RWPE1 (cell line): ENCODE measurements around the gene EMX2.

Source experiments
- CTCF ChIA-PET: fragments of 350-600 bp; sonication (Branson Sonifier 250); formaldehyde crosslinking; extraction: SDS; loops from one replicate; lab custom pipeline; 2021; lab: Yijun Ruan, JAX
- POLR2A ChIA-PET: fragments of 400-600 bp; formaldehyde crosslinking; extraction: SDS; loops from one replicate; lab custom pipeline; 2020; ENCODE audit warnings: antibody characterized with exemption; ENCODE audit not compliant: low non-redundant PET; lab: Yijun Ruan, JAX
- DNase-seq: peaks from one replicate; pipeline ENCODE4 v3.0.0; 2012; ENCODE audit warnings: low spot score
- H3K27ac ChIP-seq: fragments of 450-650 bp; 2 replicates; pipeline ENCODE4 v1.5.1; 2017
- TF ChIP-seq, protein P1 (sequence below): fragments of 450-650 bp; conservative IDR thresholded peaks from 2 replicates; pipeline ENCODE4 v1.5.1; 2017; ENCODE audit warnings: low read depth, mild to moderate bottlenecking

Gene EMX2

DNA sequence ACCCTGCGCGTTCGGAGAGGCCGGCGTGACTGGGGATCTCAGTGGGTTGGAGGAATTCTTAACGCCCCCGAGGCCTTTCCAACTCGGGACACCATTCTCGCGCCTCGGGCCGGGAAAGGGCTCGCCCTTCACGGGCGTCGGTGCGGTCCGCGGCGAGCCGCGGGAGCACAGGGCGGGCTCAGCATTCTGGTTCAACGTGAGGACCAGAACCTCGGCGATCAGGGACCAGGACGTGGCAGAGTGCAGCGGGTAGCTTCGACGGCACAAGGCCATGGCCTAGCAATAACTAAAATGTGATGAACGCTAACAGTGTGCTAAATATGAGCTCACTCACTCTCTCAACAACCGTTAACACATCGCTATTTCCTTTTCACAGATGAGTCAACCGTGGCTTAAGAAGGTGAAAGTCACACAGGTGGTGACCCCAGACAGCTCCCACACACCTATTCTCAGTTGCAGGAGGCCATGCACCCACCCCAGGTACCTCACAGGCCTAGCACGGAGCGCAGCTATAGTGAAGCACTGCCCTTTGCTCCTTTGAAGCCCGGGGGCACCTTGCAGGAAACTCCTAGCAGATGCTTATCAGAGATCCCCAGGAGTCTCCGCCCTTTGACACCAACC lies 4.5 kb upstream of the EMX2 start:
- CTCF ChIA-PET: interaction anchor here (0.6 to 2.8 kb wide), 5 partner anchors 106 to 703 kb away, joined by 3 to 9 read pairs (median 3); no protein-coding TSS in a partner anchor

GRCh38 chr10:117539361-117539773 lies 3.2 kb upstream of the EMX2 start:
- ChIA-PET POLR2A (no interaction called here), CTCF (interaction anchor here (1.0 to 2.8 kb wide), 2 partner anchors 702 to 1067 kb away, joined by 3 to 9 read pairs; no protein-coding TSS in a partner anchor)
- TF ChIP-seq, protein P1, sequence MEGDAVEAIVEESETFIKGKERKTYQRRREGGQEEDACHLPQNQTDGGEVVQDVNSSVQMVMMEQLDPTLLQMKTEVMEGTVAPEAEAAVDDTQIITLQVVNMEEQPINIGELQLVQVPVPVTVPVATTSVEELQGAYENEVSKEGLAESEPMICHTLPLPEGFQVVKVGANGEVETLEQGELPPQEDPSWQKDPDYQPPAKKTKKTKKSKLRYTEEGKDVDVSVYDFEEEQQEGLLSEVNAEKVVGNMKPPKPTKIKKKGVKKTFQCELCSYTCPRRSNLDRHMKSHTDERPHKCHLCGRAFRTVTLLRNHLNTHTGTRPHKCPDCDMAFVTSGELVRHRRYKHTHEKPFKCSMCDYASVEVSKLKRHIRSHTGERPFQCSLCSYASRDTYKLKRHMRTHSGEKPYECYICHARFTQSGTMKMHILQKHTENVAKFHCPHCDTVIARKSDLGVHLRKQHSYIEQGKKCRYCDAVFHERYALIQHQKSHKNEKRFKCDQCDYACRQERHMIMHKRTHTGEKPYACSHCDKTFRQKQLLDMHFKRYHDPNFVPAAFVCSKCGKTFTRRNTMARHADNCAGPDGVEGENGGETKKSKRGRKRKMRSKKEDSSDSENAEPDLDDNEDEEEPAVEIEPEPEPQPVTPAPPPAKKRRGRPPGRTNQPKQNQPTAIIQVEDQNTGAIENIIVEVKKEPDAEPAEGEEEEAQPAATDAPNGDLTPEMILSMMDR: no peak
- no peak for DNase-seq
- no peak overlapping the region for H3K27ac ChIP-seq

More for the DNA sequence above, 4.5 kb upstream of the EMX2 start:
- POLR2A ChIA-PET: no interaction called here
- H3K27ac ChIP-seq: no peak overlapping the region
- DNase-seq: no peak
- TF ChIP-seq, protein P1: peak; percentile 4; the same call in 1 of the 2 replicates

DNA sequence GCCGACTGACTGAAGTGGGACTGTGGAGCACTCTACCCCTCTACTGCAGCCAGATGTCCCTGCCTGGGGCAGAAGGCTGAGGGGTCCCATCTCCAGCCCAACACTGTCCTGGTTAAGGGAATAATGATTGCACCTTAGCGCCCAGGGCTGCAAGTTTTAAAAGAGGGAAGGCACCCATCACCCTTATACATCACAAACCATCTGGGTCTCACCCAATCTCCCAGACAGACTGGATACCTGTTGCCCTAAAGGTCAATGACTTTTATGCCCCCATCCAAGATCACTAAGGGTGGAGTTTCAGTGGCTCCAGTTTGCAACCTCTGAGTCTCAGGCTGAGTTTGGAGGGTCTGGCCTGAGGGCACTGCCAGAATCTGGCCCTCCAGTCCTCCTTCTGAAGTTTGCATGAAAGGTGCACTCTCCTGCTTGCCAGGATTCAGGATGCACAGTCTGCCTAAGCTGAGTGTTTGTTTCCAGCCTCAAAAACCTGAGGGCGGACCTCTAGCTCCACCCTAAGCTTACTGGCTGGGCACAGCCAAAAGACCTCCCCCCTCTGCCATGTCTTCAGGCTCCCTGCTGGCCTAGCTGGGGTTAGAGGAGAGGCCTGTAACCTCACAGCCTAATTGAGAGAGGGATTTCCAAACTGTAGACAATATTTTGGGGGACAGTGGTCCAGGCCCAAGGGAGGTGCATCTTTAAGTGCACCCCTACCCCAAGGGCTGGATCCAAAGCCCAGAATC lies 2.5 kb upstream of the EMX2 start:
- no peak overlapping the region for H3K27ac ChIP-seq
- TF ChIP-seq, protein P1: no peak
- CTCF ChIA-PET: interaction anchor here (2.8 kb wide), 1 partner anchor 701 kb away, joined by 9 read pairs; no protein-coding TSS in a partner anchor
- DNase-seq: no peak
- POLR2A ChIA-PET: no interaction called here

DNA sequence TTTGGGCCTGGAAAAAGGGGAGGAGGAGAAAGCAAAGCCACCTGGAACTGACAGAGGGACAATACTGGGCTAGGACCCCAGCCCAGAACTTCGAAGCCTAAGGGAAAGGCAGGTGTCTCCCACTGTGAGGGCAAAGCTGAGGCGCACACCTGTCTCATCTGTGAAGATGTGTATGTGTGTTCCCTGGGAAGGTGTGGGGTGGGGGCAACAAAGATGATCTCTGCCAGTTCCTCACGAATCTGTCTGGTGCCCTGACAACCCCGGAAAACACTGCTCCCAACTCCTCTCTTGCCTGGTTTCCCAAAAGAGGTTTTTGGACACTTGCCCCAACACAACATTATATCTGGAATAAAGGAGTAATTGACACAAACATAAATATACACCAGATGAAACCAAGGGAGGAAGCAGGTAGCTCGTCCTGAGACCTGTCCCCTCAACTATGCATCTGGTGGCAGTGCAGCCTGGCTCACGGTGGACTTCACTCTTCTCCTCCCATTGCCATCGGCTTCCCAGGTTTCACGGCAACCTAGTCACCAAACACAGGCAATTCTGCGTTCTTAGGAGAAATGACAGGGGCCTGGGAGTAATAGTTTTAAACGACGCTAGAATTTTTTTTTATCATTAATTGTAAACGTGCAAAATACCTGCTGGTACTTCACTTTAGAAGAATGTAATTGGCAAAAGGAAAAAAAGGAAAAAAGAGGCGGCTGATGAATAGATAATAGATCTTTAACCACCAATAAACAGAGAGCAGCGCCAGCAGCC lies 1.7 kb upstream of the EMX2 start:
- no peak for DNase-seq
- POLR2A ChIA-PET: no interaction called here
- H3K27ac ChIP-seq: no peak overlapping the region
- CTCF ChIA-PET: no interaction called here
- TF ChIP-seq, protein P1: no peak

GRCh38 chr10:117541405-117541908 lies 1.1 kb upstream of the EMX2 start:
- TF ChIP-seq, protein P1: no peak
- no peak for DNase-seq
- no peak overlapping the region for H3K27ac ChIP-seq
- ChIA-PET CTCF (no interaction called here), POLR2A (no interaction called here)
